Measurements from ENCODE around the gene TMEM147.

The TMEM147 gene

DNA sequence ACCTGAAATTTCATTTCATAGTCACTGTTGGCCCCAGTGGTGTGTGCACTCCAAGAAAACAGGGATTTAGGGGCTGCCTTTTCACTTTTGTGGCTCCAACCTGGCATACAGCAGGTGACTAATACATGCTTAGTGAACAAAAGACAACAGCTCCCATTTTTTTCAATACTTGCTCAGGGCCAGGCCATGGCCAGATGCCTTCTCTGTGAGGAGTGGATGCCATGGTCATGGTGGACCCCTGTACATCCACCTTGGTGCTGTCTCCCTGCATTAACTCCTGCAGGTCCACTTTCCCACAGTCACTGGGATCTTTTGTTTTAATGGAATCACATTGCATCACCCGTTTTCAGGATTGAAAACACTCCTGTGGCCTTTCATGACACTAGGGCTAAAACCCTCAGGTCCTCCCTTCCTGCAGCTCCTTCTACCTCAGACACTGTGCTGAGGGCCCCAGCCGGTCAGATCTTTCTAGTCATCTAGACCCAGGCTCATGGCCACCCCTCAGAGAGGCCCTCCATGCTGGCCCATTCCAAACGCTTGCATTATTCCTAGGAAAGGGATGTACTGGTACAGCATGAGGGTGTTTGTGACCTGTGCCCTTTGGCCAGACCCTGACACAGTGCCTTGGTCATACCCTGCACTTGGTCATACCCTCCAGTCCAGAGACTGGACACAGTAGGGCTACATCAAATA lies 1.2 kb upstream of the TMEM147 start:
- peak overlapping the region; percentile 94; the same call in 1 of the 2 replicates for H3K27ac ChIP-seq
- H3K36me3 ChIP-seq = peaks cover 55% of the 10 kb centered on the region
- H3K9ac ChIP-seq = peak overlapping the region; percentile 95

DNA sequence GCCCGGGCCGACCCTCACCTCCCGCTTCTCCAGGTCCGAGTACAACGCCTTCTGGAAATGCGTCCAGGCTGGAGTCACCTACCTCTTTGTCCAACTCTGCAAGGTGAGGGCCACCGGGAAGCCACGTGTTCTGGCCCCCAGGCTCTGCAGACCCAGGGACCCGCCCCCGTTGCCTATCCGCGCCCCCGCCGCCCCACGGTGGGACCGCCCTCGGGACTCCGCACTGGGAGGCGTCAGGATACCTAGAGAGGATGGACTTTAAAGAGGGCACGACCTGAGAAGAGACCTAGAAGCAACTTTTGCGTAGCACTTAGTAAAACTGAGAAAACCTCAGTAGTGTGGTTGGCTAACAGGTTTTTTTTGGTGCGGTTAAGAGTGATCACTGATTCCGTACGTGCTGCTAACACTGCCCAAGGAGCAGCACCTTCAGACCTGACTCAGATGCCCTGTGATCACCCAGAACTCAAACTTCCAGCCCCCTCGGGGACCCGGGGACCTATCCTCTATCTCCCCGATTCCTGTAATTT lies 492 bp downstream of the TMEM147 start:
- H3K4me3 ChIP-seq = peak overlapping the region; percentile 96
- peak overlapping the region; percentile 94 for H3K27ac ChIP-seq
- H3K4me2 ChIP-seq = peak overlapping the region; percentile 93
- H3K36me3 ChIP-seq = peaks cover 64% of the 10 kb centered on the region
- H3K9ac ChIP-seq = peak overlapping the region; percentile 95
- H3K4me1 ChIP-seq = peaks cover 21% of the 10 kb centered on the region
- no peaks in the 10 kb centered on the region for H3K9me3 ChIP-seq
- H4K20me1 ChIP-seq = peaks cover 38% of the 10 kb centered on the region; the same call in 1 of the 2 replicates
- no peaks in the 10 kb centered on the region for H3K27me3 ChIP-seq
- TF ChIP-seq Cebpa-rat (IDR thresholded peaks at IDR 0.05) = no peak

More for the DNA sequence above, 1.2 kb upstream of the TMEM147 start:
- Histone ChIP-seq H4K20me1 (peaks cover 26% of the 10 kb centered on the region; the same call in 1 of the 2 replicates), H3K27me3 (no peaks in the 10 kb centered on the region), H3K4me2 (peak overlapping the region; percentile 93), H3K4me1 (peaks cover 21% of the 10 kb centered on the region), H3K4me3 (peak overlapping the region; percentile 96), H3K9me3 (no peaks in the 10 kb centered on the region)
- TF ChIP-seq Cebpa-rat (IDR thresholded peaks at IDR 0.05) = no peak

DNA sequence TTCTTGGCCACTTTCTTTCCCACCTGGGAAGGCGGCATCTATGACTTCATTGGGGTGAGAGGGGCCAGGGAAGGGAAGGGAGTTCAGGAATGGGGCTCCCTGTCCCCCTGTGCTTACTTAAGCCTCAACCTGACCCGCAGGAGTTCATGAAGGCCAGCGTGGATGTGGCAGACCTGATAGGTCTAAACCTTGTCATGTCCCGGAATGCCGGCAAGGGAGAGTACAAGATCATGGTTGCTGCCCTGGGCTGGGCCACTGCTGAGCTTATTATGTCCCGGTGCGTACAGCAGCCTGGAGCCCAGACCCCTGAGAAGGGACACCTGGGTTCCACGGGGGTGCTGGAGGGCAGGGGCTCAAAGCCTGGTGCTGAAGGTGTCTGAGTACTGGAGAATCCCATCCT lies 1.1 kb downstream of the TMEM147 start:
- TF ChIP-seq Cebpa-rat (IDR thresholded peaks at IDR 0.05) = no peak
- no peaks in the 10 kb centered on the region for H3K9me3 ChIP-seq
- peak overlapping the region; percentile 95 for H3K9ac ChIP-seq
- H3K4me1 ChIP-seq = peaks cover 21% of the 10 kb centered on the region
- peaks cover 65% of the 10 kb centered on the region for H3K36me3 ChIP-seq
- no peaks in the 10 kb centered on the region for H3K27me3 ChIP-seq
- peak overlapping the region; percentile 96 for H3K4me3 ChIP-seq
- H3K27ac ChIP-seq = peak overlapping the region; percentile 94; the same call in 1 of the 2 replicates
- peaks cover 38% of the 10 kb centered on the region; the same call in 1 of the 2 replicates for H4K20me1 ChIP-seq
- peak overlapping the region; percentile 93 for H3K4me2 ChIP-seq

DNA sequence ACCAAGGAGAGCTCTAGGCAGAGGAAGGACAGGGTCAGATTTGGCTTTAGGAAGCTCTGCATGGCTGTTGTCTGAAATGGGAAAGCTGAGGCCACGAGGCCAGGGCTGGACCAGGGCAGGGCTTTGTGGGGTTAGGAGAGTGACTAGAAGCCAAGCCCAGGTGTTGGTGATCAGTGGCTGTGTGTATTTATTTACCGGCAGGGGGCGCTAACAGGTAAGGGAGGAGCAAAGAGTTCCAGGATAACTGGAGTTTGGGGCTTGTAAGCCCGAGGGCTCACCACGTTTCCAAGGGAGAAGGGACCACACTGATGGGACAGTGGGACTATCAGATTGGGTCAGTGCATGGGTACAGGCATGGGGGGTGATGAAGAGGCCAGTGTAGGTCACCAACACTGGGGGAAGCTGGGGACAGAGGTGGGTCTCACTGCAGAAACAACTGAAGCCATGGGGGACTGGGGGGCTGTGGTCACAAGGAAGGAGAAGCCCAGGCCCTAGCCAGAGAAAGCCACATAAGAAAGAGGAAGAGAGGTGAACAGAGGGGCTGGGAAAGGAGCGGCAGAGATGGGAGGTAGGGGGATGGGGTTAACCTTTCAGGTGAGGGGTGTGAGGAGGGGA lies 3.9 kb downstream of the TMEM147 start:
- Histone ChIP-seq H3K9me3 (no peaks in the 10 kb centered on the region), H4K20me1 (peaks cover 38% of the 10 kb centered on the region; the same call in 1 of the 2 replicates)

DNA sequence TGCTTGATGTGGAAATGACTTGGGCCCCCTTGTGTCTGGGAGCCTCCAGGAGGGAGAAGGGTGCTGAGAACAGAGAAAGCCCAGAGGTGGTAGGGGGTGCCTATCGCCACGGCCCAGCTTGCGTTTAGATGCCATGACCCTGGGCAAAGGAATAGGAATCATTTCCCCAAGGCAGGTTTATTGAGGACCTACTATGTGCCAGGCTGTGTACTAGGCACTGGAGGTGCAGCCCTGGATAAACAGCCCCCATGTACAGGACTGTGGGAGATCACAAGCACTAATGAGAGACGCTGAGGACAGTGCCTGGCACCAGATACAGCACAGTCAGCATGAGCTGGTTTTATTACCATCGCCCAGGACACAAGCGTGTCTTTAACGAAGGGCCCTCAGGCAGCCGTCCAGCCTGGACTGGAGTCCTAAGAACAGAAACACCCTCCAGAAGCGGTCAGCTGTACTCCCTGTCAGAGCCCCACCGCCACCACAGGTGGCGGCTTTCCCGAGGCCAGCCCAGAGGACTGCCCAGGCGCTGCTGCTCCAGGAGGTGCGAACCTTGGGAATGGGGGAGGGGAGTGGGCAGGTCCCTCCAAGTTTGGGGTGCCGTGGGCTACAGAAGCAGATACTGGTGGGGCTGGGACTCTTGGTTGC lies 4.6 kb downstream of the TMEM147 start:
- H4K20me1 ChIP-seq = peaks cover 38% of the 10 kb centered on the region; the same call in 1 of the 2 replicates
- no peak overlapping the region for H3K4me3 ChIP-seq
- TF ChIP-seq Cebpa-rat (IDR thresholded peaks at IDR 0.05) = no peak
- peaks cover 12% of the 10 kb centered on the region for H3K4me1 ChIP-seq
- no peak overlapping the region for H3K4me2 ChIP-seq
- no peak overlapping the region for H3K27ac ChIP-seq
- H3K9me3 ChIP-seq = no peaks in the 10 kb centered on the region
- H3K27me3 ChIP-seq = no peaks in the 10 kb centered on the region
- H3K9ac ChIP-seq = no peak overlapping the region
- H3K36me3 ChIP-seq = peaks cover 44% of the 10 kb centered on the region

More for the DNA sequence above, 3.9 kb downstream of the TMEM147 start:
- TF ChIP-seq Cebpa-rat (IDR thresholded peaks at IDR 0.05) = no peak
- peaks cover 44% of the 10 kb centered on the region for H3K36me3 ChIP-seq
- no peak overlapping the region for H3K9ac ChIP-seq
- H3K4me2 ChIP-seq = no peak overlapping the region
- no peaks in the 10 kb centered on the region for H3K27me3 ChIP-seq
- no peak overlapping the region for H3K4me3 ChIP-seq
- H3K27ac ChIP-seq = no peak overlapping the region
- H3K4me1 ChIP-seq = peaks cover 18% of the 10 kb centered on the region

DNA sequence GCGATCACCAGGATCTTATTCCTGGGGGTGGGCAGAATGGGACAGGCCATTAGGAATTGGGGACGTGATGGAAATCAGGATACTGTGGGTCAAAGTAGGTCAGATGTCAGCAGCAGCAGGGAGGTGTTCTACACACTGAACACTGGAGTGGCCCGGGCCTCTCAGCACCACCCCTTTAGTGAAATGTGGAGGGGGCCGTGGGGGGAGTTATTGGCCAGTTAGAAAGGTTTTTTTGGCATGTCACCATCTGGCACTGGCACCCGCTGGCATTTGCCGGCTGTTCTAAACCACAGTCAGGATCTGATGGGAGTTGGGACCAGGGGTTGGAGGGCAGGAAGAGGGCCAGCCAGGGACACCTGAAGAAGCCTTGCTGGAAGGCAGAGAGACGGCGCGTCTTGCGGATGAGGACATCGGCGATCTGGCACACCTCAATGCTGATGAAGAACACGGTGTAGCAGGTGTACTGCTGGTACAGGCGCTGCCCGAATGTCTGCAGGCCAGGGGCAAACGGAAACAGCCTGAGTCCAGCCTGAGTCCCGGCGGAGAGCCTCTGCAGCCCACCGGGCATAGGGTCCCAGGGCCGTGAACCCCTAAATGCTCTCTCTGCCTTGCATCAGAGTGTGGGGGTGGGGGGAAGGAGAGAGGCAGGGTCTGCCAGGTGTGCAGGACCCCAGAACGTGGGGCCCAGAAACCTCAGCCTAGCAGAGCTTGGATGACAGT lies 5.8 kb downstream of the TMEM147 start:
- Histone ChIP-seq H4K20me1 (peaks cover 37% of the 10 kb centered on the region; the same call in 1 of the 2 replicates), H3K9ac (no peak overlapping the region), H3K9me3 (no peaks in the 10 kb centered on the region), H3K4me1 (peaks cover 15% of the 10 kb centered on the region), H3K27ac (no peak overlapping the region), H3K27me3 (no peaks in the 10 kb centered on the region), H3K36me3 (peaks cover 44% of the 10 kb centered on the region), H3K4me2 (no peak overlapping the region), H3K4me3 (no peak overlapping the region)
- TF ChIP-seq Cebpa-rat (IDR thresholded peaks at IDR 0.05) = no peak

DNA sequence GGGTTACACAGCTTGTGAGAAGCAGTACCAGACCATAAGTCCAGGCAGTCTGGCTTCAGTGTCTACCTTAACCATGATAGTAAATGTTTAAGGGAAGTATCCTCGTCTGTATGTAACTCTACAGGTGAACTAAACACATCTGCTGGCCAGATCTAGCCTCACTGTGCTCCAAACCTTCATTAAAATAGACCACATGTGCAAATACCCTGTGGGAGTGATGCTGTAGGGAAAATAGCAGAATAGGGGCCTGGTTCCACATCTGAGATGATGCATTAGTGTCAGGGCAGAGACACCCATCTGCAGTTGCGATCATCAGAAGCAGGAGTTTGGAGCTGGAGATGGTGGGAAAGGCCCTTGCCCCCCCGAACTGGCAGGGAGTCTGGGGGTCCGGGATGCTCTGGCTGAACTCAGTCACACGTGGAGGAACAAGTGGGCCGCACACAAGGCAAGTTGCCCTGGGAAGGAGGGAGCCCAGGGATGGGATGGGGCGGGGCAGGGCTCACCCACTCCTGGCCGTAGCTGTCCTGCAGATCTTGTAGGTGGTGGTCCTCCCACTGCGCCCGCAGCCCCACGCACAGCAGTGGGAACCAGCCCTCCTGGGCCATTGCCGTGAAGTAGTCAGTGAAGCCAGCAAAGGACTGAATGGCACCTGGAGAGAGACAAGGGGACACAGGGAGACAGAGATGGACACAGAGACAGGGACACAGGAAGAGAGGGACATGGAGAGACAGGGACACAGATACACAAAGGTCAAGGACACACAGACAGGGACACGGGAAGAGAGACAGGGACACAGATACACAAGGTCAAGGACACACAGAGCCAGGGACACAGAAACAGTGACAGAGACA lies 7.3 kb downstream of the TMEM147 start:
- no peak for TF ChIP-seq Cebpa-rat (IDR thresholded peaks at IDR 0.05)
- Histone ChIP-seq H3K4me2 (no peak overlapping the region), H3K36me3 (peaks cover 33% of the 10 kb centered on the region), H3K9ac (no peak overlapping the region), H3K4me3 (no peak overlapping the region), H3K4me1 (0 out of 2 replicates have a peak, but pooled peaks cover 6% of the 10 kb centered on the region), H3K27ac (no peak overlapping the region), H3K27me3 (no peaks in the 10 kb centered on the region), H3K9me3 (no peaks in the 10 kb centered on the region), H4K20me1 (peaks cover 23% of the 10 kb centered on the region; the same call in 1 of the 2 replicates)

DNA sequence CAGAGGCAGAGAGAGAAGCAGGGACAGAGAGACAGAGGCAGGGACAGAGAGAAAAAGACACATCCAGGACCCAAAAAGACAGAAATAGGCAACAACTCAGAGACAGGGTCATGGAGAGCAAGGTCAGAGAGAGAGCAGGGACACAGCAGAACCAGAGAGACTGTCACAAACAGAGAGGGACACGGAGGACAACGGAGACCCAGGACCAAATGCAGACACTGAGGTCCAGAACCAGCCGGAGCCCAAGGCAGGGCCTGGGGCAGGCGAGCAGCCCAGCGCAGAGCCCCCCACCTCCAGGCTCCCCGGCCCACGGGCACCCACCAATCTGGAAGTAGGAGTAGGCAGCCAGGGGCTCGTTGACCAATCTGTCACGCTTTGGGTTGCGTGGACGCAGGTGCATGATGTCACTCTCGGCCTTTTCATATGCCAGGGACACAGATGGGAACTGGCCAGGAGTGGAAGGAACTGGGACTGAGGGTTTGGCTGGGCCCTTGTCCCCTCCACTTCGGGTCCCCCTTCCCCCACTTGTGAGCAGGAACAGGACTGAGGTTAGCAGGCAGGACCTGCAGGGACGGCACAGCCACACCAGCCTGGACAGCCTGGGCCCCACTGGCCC lies 8.1 kb downstream of the TMEM147 start:
- H3K4me2 ChIP-seq = no peak overlapping the region
- H3K4me1 ChIP-seq = peaks cover 12% of the 10 kb centered on the region
- no peak overlapping the region for H3K27ac ChIP-seq
- peaks cover 25% of the 10 kb centered on the region for H3K36me3 ChIP-seq
- no peaks in the 10 kb centered on the region for H3K9me3 ChIP-seq
- H3K9ac ChIP-seq = no peak overlapping the region
- peaks cover 15% of the 10 kb centered on the region; the same call in 1 of the 2 replicates for H4K20me1 ChIP-seq
- no peak overlapping the region for H3K4me3 ChIP-seq
- TF ChIP-seq Cebpa-rat (IDR thresholded peaks at IDR 0.05) = no peak
- no peaks in the 10 kb centered on the region for H3K27me3 ChIP-seq

Data from BLaER1 (cell line).